GM12878 (cell line): ENCODE measurements around the gene IKZF5. TPM values are rescaled to one million over a fixed set of nuclear protein-coding genes. Genes with fewer than 3 reads are reported as not detected.

Experiments used
- CBX3 ChIP-seq: fragments of 200-600 bp; sonication (generic); IDR thresholded peaks from 2 replicates; pipeline ENCODE4 v1.6.1; 2016; ENCODE audit warnings: low read depth, borderline replicate concordance
- CTCF ChIP-seq, 3 experiments: IDR thresholded peaks in 2 of 3; conservative IDR thresholded peaks in 1 of 3; 2 replicates each; pipeline ENCODE4 v1.5.1; 2011; ENCODE audit warnings: low read depth in 3 of 3, low read length in 3 of 3, mild to moderate bottlenecking in 3 of 3, control low read depth in 2 of 3, moderate library complexity in 2 of 3, inconsistent platforms in 1 of 3, mixed read lengths in 1 of 3; ENCODE audit not compliant: control insufficient read depth in 2 of 3, insufficient read depth in 1 of 3; ENCODE audit errors: extremely low read depth in 1 of 3
- EP300 ChIP-seq, 2 experiments: fragments of 150-350 bp in 1 of 2; IDR thresholded peaks; 2 replicates each; pipeline ENCODE4 v1.6.1; 2011 to 2012; ENCODE audit warnings: low read depth in 2 of 2, low read length in 2 of 2, borderline replicate concordance in 1 of 2, improper control_type of control experiment in 1 of 2, inconsistent platforms in 1 of 2; ENCODE audit not compliant: control insufficient read depth in 1 of 2
- ESRRA ChIP-seq: IDR thresholded peaks from 2 replicates; pipeline ENCODE4 v1.6.1; 2012; ENCODE audit warnings: mild to moderate bottlenecking, low read length, improper control_type of control experiment
- GABPA ChIP-seq: IDR thresholded peaks from 2 replicates; pipeline ENCODE4 v1.6.1; 2014; ENCODE audit warnings: antibody characterized with exemption, low read depth, mild to moderate bottlenecking, inconsistent platforms
- GATAD2B ChIP-seq: fragments of 450-650 bp; conservative IDR thresholded peaks from 2 replicates; pipeline ENCODE4 v1.6.1; 2017; ENCODE audit warnings: low read depth, mild to moderate bottlenecking, moderate library complexity
- HDAC2 ChIP-seq: fragments of 200-600 bp; sonication (generic); IDR thresholded peaks from 2 replicates; pipeline ENCODE4 v1.6.1; 2017
- IRF4 ChIP-seq: IDR thresholded peaks from 2 replicates; pipeline ENCODE4 v1.6.1; 2011; ENCODE audit warnings: low read depth, low read length
- IRF5 ChIP-seq: fragments of 450-650 bp; IDR thresholded peaks from 2 replicates; pipeline ENCODE4 v1.6.1; 2017; ENCODE audit warnings: borderline replicate concordance
- JUNB ChIP-seq: IDR thresholded peaks from 2 replicates; pipeline ENCODE4 v1.6.1; 2016; ENCODE audit warnings: antibody characterized with exemption, mild to moderate bottlenecking
- KDM1A ChIP-seq: fragments of 200-600 bp; sonication (generic); IDR thresholded peaks from 2 replicates; pipeline ENCODE4 v1.6.1; 2016; ENCODE audit warnings: borderline replicate concordance
- LARP7 ChIP-seq: fragments of 450-650 bp; IDR thresholded peaks from 2 replicates; pipeline ENCODE4 v1.6.1; 2017; ENCODE audit warnings: mild to moderate bottlenecking
- MAX ChIP-seq: IDR thresholded peaks from 2 replicates; pipeline ENCODE4 v1.6.1; 2012; ENCODE audit warnings: low read depth, low read length, improper control_type of control experiment
- MEF2B ChIP-seq: fragments of 450-650 bp; IDR thresholded peaks from 2 replicates; pipeline ENCODE4 v1.6.1; 2018; ENCODE audit warnings: mild to moderate bottlenecking, moderate library complexity; ENCODE audit not compliant: partially characterized antibody, poor library complexity, severe bottlenecking
- NR2C1 ChIP-seq: fragments of 450-650 bp; IDR thresholded peaks from 2 replicates; pipeline ENCODE4 v1.6.1; 2017; ENCODE audit warnings: antibody characterized with exemption, mild to moderate bottlenecking, moderate library complexity
- NR2C2 ChIP-seq: IDR thresholded peaks from 2 replicates; pipeline ENCODE4 v1.6.1; 2011; ENCODE audit warnings: borderline replicate concordance, low read depth; ENCODE audit not compliant: control insufficient read depth, insufficient read length
- PKNOX1 ChIP-seq: fragments of 450-650 bp; IDR thresholded peaks from 2 replicates; pipeline ENCODE4 v1.6.1; 2016; ENCODE audit warnings: mild to moderate bottlenecking
- PML ChIP-seq: IDR thresholded peaks from 2 replicates; pipeline ENCODE4 v1.6.1; 2012; ENCODE audit warnings: low read length, inconsistent platforms
- RELA ChIP-seq: fragments of 450-650 bp; IDR thresholded peaks from 2 replicates; pipeline ENCODE4 v1.8.0; 2014; ENCODE audit warnings: borderline replicate concordance; ENCODE audit not compliant: partially characterized antibody
- SPI1 ChIP-seq: IDR thresholded peaks from 2 replicates; pipeline ENCODE4 v1.6.1; 2011; ENCODE audit warnings: low read depth, mild to moderate bottlenecking, low read length, moderate library complexity, borderline replicate concordance; ENCODE audit not compliant: insufficient read depth
- STAT1 ChIP-seq: fragments of 450-650 bp; conservative IDR thresholded peaks from 2 replicates; pipeline ENCODE4 v1.6.1; 2014; ENCODE audit warnings: antibody characterized with exemption, mild to moderate bottlenecking
- ZBED1 ChIP-seq: IDR thresholded peaks from 2 replicates; pipeline ENCODE4 v1.6.1; 2016; ENCODE audit warnings: borderline replicate concordance
- ZBTB4 ChIP-seq: fragments of 450-650 bp; formaldehyde crosslinking; IDR thresholded peaks from 2 replicates; pipeline ENCODE4 v1.4.0; 2022; ENCODE audit warnings: mild to moderate bottlenecking, moderate library complexity
- polyA plus RNA-seq, 11 experiments: library from polyadenylated mRNA; depleted of rRNA in 4 of 11; unstranded in 6 of 11; stranded (reverse) in 5 of 11; fragments of >200 nt; fragmentation: Nextera tagmentation in 4 of 11; fragmentation: Illumina TruSeq in 1 of 11; extraction: Ambion mirVana in 4 of 11; extraction: Trizol in 1 of 11; gene quantifications; 1 replicate in 1 of 11; 2 replicates in 10 of 11; pipeline versions ENCODE4 v1.2.1 to v1.2.3, GENCODE V29; 2011 to 2016; ENCODE audit warnings: inconsistent platforms in 2 of 11, missing spikeins in 2 of 11, low read depth in 1 of 11
- total RNA-seq, 4 experiments: library from RNA; depleted of rRNA in 3 of 4; stranded (reverse); fragments of >200 nt in 3 of 4; fragmentation: Illumina TruSeq in 1 of 4; extraction: Trizol in 1 of 4; gene quantifications; 2 replicates each; pipeline versions ENCODE4 v1.2.1 to v1.2.3, GENCODE V29; 2013 to 2021

The IKZF5 gene
- total and polyA plus RNA-seq, 10 of the 15 experiments (the other 5 are each of a cell fraction or from before 2014, with no cell fraction given): 5.3 to 23.2 (median 11.8) TPM

GRCh38 chr10:122953902-122954730 is 54.5 kb downstream of the IKZF5 start, which contains the start of gene C10orf88 (continued):
- no peak for TF ChIP-seq CTCF (IDR thresholded peaks at IDR 0.05 in 2 of 3, conservative IDR thresholded peaks at IDR 0.05 in 1 of 3; ENCODE audit: control insufficient read depth in 2 of 3, extremely low read depth in 1 of 3, insufficient read depth in 1 of 3, low read depth in 3 of 3, low read length in 3 of 3)
- TF ChIP-seq RELA: no peak
- no peak for TF ChIP-seq EP300 (IDR thresholded peaks at IDR 0.05; ENCODE audit: borderline replicate concordance in 1 of 2, control insufficient read depth in 1 of 2, low read depth in 2 of 2, low read length in 2 of 2)
- TF ChIP-seq LARP7: peak; percentile 60
- TF ChIP-seq ESRRA: peak; percentile 85
- TF ChIP-seq SPI1: no peak
- TF ChIP-seq KDM1A: no peak
- no peak for TF ChIP-seq JUNB
- TF ChIP-seq IRF5: no peak
- peak; percentile 69; the same call in 1 of the 2 replicates for TF ChIP-seq GATAD2B
- TF ChIP-seq GABPA: peak; percentile 97
- TF ChIP-seq STAT1: peak; percentile 25; the same call in 1 of the 2 replicates
- TF ChIP-seq CBX3: no peak
- TF ChIP-seq NR2C1: peak; percentile 61
- TF ChIP-seq IRF4: no peak
- peak; percentile 72 for TF ChIP-seq PKNOX1
- no peak for TF ChIP-seq ZBTB4 (CRISPR knock-in tag)
- TF ChIP-seq MEF2B: peak; percentile 43
- peak; percentile 99 for TF ChIP-seq MAX
- TF ChIP-seq ZBED1: no peak
- no peak for TF ChIP-seq NR2C2
- no peak; the same call in 1 of the 2 replicates for TF ChIP-seq PML
- TF ChIP-seq HDAC2: no peak
